Esophagus muscularis mucosa (tissue), 4 donors: ENCODE results near the gene CREM. TPM values are rescaled to one million over a fixed set of nuclear protein-coding genes. Genes with fewer than 3 reads are reported as not detected.

Experiments used
- DNase-seq: peaks from one replicate; pipeline ENCODE4 v3.0.0-alpha.2; 2017; ENCODE audit errors: extremely low spot score
- H3K27ac ChIP-seq, 4 donors: fragments of 200-600 bp; sonication (generic); replicated peaks in 1 of 4; 1 replicate in 3 of 4; 2 replicates in 1 of 4; pipeline ENCODE4 v1.5.1; 2016 to 2019; ENCODE audit warnings: mild to moderate bottlenecking in 1 of 4
- H3K27me3 ChIP-seq, 4 donors: fragments of 200-600 bp; sonication (generic); one replicate each; pipeline versions ENCODE4 v1.5.1 to v1.6.0; 2016 to 2019
- H3K36me3 ChIP-seq, 4 donors: fragments of 200-600 bp; sonication (generic); one replicate each; pipeline ENCODE4 v1.5.1; 2016 to 2019
- H3K4me1 ChIP-seq, 4 donors: fragments of 200-600 bp; sonication (generic); one replicate each; pipeline ENCODE4 v1.5.1; 2016 to 2019
- H3K4me3 ChIP-seq, 4 donors: fragments of 200-600 bp; sonication (generic); 1 replicate in 2 of 4; 2 replicates in 2 of 4; pipeline ENCODE4 v1.5.1; 2016 to 2019; ENCODE audit warnings: mild to moderate bottlenecking in 4 of 4, moderate library complexity in 1 of 4
- H3K9me3 ChIP-seq, 4 donors: fragments of 200-600 bp; sonication (generic); 1 replicate in 3 of 4; 2 replicates in 1 of 4; pipeline ENCODE4 v1.5.1; 2016 to 2019
- CTCF ChIP-seq, 3 experiments: fragments of 200-600 bp in 2 of 3; fragments of 450-650 bp in 1 of 3; sonication (generic) in 2 of 3; IDR thresholded peaks; one replicate each; pipeline ENCODE4 v1.5.1; 2017 to 2019; ENCODE audit warnings: antibody characterized with exemption in 3 of 3, mild to moderate bottlenecking in 2 of 3, moderate library complexity in 1 of 3
- EP300 ChIP-seq: sonication (generic); formaldehyde crosslinking; IDR thresholded peaks from one replicate; pipeline ENCODE4 v1.6.1; 2017; ENCODE audit warnings: antibody characterized with exemption
- POLR2A ChIP-seq: fragments of 450-650 bp; IDR thresholded peaks from one replicate; pipeline ENCODE4 v1.6.1; 2017; ENCODE audit warnings: antibody characterized with exemption, moderate library complexity, mild to moderate bottlenecking, low read depth
- POLR2AphosphoS5 ChIP-seq, 2 donors: sonication (generic); formaldehyde crosslinking; IDR thresholded peaks; one replicate each; pipeline ENCODE4 v1.6.1; 2017; ENCODE audit warnings: antibody characterized with exemption in 2 of 2
- WGBS: methylation state at CpG from one replicate; pipeline ENCODE4 v1.1.5; 2018; 5-methylcytosine and 5-hydroxymethylcytosine counted together
- intact Hi-C: fragments of 100-400 bp; cut with DNase I; formaldehyde crosslinking; loops from one replicate; pipeline ENCODE4 v1.15.1; 2023
- total RNA-seq, 4 donors: library from RNA; depleted of rRNA; stranded (reverse); fragments of >200 nt; gene quantifications; one replicate each; pipeline versions ENCODE4 v1.1.0 to v1.2.1, GENCODE V29; 2016

The CREM gene
- total RNA-seq, 4 donors from 2014 or later: 25.7 to 65.9 (median 29.5) TPM

GRCh38 chr10:35089611-35090161 lies 37.0 kb upstream of the CREM start:
- H3K9me3 ChIP-seq: no peaks in the 10 kb centered on the region
- no peak for DNase-seq
- H3K27me3 ChIP-seq: no peaks in the 10 kb centered on the region
- H3K36me3 ChIP-seq: no peaks in the 10 kb centered on the region
- H3K27ac ChIP-seq: peak overlapping the region; percentile 91 to 96 (median 94)
- intact Hi-C loops: no loop called here
- WGBS: 0% methylated on average over 11 of the region's 27 CpGs
- H3K4me1 ChIP-seq: peaks cover 25 to 55% (median 48%) of the 10 kb centered on the region in 4 donors
- TF ChIP-seq CTCF (IDR thresholded peaks at IDR 0.05) (no peak), POLR2A (no peak), POLR2AphosphoS5 (IDR thresholded peaks at IDR 0.05) (no peak), EP300 (no peak)
- H3K4me3 ChIP-seq: peak overlapping the region; percentile 93 to 99 (median 96)

- no peaks in the 10 kb centered on the region for H3K27me3 ChIP-seq
- TF ChIP-seq CTCF (IDR thresholded peaks at IDR 0.05) (no peak), POLR2AphosphoS5 (IDR thresholded peaks at IDR 0.05) (peak; percentile 87 to 90)
- intact Hi-C loops: no loop called here
- peak within 1 kb of the TSS; percentile 93 to 99 (median 96) for H3K4me3 ChIP-seq
- DNase-seq: peak; percentile 99
- H3K9me3 ChIP-seq: no peaks in the 10 kb centered on the region
- under 1% methylated on average over 55 of the region's 59 CpGs for WGBS
- peaks cover 25 to 50% (median 46%) of the 10 kb centered on the region in 4 donors for H3K4me1 ChIP-seq
- H3K36me3 ChIP-seq: no peaks in the 10 kb centered on the region
- H3K27ac ChIP-seq: peak within 1 kb of the TSS; percentile 91 to 96 (median 94)
These were observed 36.3 kb upstream of the CREM start, which contains the start of gene CUL2 for GRCh38 chr10:35090162-35090954. Gene CUL2 (minus strand): TSS chr10:35090341. CDS start chr10:35071317, 19,024 bp downstream.

- 98% methylated on average over 11 of the region's 11 CpGs for WGBS
- H3K4me3 ChIP-seq: no peak overlapping the region
- peaks cover 0 to 6% (median 0%) of the 10 kb centered on the region in 4 donors for H3K27me3 ChIP-seq
- intact Hi-C loops: no loop called here
- H3K4me1 ChIP-seq: peaks cover 25 to 32% (median 31%) of the 10 kb centered on the region in 4 donors
- no peak overlapping the region for H3K27ac ChIP-seq
- no peak for DNase-seq
- H3K36me3 ChIP-seq: no peaks in the 10 kb centered on the region
- H3K9me3 ChIP-seq: no peaks in the 10 kb centered on the region
- TF ChIP-seq CTCF (IDR thresholded peaks at IDR 0.05): no peak
- no peak for TF ChIP-seq EP300
- TF ChIP-seq POLR2AphosphoS5 (IDR thresholded peaks at IDR 0.05): no peak
- TF ChIP-seq POLR2A: no peak
These were observed 34.5 kb upstream of the CREM start for GRCh38 chr10:35091994-35092790.

GRCh38 chr10:35092851-35093250 lies 33.8 kb upstream of the CREM start:
- peaks cover 24 to 26% (median 25%) of the 10 kb centered on the region in 4 donors for H3K4me1 ChIP-seq
- no peak for TF ChIP-seq EP300
- no peak overlapping the region for H3K4me3 ChIP-seq
- H3K9me3 ChIP-seq: no peaks in the 10 kb centered on the region
- DNase-seq: no peak
- no peaks in the 10 kb centered on the region for H3K36me3 ChIP-seq
- intact Hi-C loops: no loop called here
- WGBS: 86% methylated on average over 1 of the region's 1 CpG
- H3K27ac ChIP-seq: no peak overlapping the region
- peaks cover 0 to 12% (median 0%) of the 10 kb centered on the region in 4 donors for H3K27me3 ChIP-seq

GRCh38 chr10:35096312-35096711 lies 30.3 kb upstream of the CREM start:
- Histone ChIP-seq H3K27ac (no peak overlapping the region), H3K27me3 (peaks cover 0 to 12% (median 0%) of the 10 kb centered on the region in 4 donors), H3K36me3 (no peaks in the 10 kb centered on the region), H3K9me3 (no peaks in the 10 kb centered on the region), H3K4me1 (peaks cover 0 to under 1% (median 0%) of the 10 kb centered on the region in 4 donors), H3K4me3 (no peak overlapping the region)
- 69% methylated on average over 2 of the region's 2 CpGs for WGBS
- DNase-seq: no peak
- intact Hi-C loops: no loop called here
- no peak for TF ChIP-seq CTCF (IDR thresholded peaks at IDR 0.05)
- no peak for TF ChIP-seq POLR2AphosphoS5 (IDR thresholded peaks at IDR 0.05)
- TF ChIP-seq EP300: no peak
- no peak for TF ChIP-seq POLR2A
